ENCODE results near the gene DOCK3. TPM values are rescaled to one million over a fixed set of nuclear protein-coding genes. Genes with fewer than 3 reads are reported as not detected.
A peak's percentile ranks its signal among the peaks of the same experiment; 100 is the strongest.
"Not testable (repeated sequence)": the region's sequence is repeated elsewhere in the genome, so short reads cannot be mapped to it uniquely, and the experiment has no call there.

DOCK3 gene
- total RNA-seq, 1 donor = under 0.01 TPM

DNA sequence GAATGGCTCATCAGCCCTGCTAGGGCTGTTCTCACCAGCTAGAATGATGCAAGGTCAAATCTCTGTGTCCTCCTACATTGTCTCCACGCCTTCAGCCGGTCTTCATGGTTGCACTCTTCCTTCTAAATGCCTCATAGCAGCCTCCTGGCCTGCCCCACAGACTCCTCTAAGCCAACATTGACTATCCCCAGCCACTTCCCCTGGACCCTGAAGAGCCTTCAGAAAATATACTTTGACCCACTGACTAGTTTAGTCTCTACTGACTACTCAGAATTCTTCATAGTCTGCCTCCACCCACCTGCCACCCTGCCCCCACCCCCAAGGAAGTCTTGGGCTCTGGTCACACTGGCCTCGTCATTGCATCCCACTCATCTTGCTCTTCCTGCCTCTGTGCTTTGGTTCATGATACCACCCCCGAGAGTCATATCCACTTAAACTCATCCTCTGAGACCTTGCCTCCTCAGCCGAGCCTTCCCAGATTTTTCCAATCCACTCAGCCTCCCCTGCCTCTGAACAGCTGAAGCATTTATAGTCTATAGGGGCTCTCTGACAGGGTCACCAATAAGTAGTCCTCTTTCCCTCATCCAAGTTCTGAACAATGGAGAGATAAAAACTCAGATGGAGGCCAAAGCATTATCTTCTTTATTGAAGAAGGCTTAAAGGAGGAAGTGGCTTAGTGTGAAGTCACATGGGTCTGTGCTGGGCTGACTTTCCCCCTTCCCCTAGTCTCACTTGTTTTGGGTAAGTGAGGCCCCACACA lies 9.5 kb upstream of the DOCK3 start:
- no peak for TF ChIP-seq CTCF (IDR thresholded peaks at IDR 0.05; ENCODE audit: insufficient read depth, low read depth, low read length)
- H3K4me3 ChIP-seq (ENCODE audit: low read depth, low read length) = no peak overlapping the region
- DNase-seq (ENCODE audit: low read depth) = no peak

DNA sequence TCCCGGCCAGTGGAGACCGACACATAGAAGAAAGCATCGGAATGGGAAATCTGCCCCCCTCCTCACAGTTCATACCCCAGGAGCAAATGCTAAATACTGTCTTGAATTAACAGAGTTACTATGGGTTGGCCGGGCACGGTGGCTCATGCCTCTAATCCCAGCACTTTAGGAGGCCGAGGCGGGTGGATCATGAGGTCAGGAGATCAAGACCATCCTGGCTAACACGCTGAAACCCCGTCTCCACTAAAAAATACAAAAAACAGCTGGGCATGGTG lies 8.9 kb upstream of the DOCK3 start:
- not testable (repeated sequence) for DNase-seq (ENCODE audit: low read depth); H3K4me3 ChIP-seq (ENCODE audit: low read depth, low read length)

DNA sequence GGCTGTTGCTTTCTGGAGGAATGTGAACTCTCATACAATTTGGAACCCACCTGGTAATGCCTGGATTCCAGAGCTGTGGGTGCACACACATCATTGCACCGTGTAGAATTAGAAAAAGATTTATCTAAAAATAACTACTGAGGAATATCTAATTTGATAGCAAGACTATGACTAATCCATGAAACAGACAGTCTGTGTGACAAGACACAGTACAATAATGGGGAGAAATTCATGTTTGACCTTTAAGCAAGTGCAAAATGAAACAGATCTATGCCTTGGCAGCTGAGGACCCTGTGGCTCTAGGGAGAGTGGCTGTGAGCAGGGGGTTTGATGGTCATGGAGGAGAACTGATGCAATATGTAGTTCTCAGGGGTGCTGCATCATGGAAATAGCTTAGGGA lies 7.9 kb upstream of the DOCK3 start:
- no peak for TF ChIP-seq CTCF (IDR thresholded peaks at IDR 0.05; ENCODE audit: insufficient read depth, low read depth, low read length)
- no peak for DNase-seq (ENCODE audit: low read depth)

GRCh38 chr3:50671331-50671730 lies 3.4 kb upstream of the DOCK3 start:
- TF ChIP-seq CTCF (IDR thresholded peaks at IDR 0.05; ENCODE audit: insufficient read depth, low read depth, low read length) = no peak
- H3K4me3 ChIP-seq (ENCODE audit: low read depth, low read length) = no peak overlapping the region
- peak; percentile 58 for DNase-seq (ENCODE audit: low read depth)

More for the DNA sequence above, 7.9 kb upstream of the DOCK3 start:
- H3K4me3 ChIP-seq (ENCODE audit: low read depth, low read length) = no peak overlapping the region

DNA sequence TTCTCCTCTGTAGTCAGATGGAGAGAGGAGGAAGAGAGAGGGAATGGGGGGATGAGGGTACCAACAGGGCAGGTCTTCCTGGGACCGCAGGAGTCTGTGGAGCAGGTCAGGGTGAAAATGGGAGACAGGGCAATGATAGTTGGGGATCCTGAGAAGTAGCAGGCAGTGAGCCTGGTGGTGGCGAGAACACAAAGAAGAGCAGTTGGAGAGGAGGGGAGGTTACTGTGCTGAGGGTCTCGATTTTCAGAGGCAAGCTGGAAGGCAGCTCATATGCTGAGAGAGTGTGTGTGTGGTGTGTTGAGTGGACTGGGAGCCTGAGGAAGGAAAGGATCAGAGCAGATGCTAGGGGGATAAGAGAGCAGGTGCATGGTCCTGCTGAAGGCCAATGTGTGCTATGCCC lies 2.1 kb upstream of the DOCK3 start:
- DNase-seq (ENCODE audit: low read depth) = no peak
- TF ChIP-seq CTCF (IDR thresholded peaks at IDR 0.05; ENCODE audit: insufficient read depth, low read depth, low read length) = no peak
- H3K4me3 ChIP-seq (ENCODE audit: low read depth, low read length) = no peak overlapping the region

DNA sequence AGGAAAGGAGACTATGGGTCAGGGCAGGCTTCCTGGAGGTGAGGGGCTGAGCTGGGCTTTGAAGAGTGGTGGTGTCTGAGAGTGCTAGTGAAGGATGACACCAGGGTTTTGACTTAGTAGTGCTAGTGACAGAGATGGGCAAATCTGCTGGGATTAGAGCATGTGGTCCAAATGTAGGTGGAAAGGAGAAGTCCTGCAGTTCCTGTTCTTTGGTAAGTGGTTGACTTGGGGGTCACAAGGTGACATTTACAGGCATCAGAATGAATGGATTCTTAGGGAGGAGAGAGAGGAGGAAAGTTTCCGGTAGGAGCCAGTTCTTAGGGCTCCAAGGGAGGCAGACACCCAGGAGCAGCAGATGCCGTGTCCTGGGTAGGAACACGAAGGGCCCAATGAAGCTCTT lies 796 bp upstream of the DOCK3 start:
- H3K4me3 ChIP-seq (ENCODE audit: low read depth, low read length) = no peak overlapping the region
- DNase-seq (ENCODE audit: low read depth) = no peak
- no peak for TF ChIP-seq CTCF (IDR thresholded peaks at IDR 0.05; ENCODE audit: insufficient read depth, low read depth, low read length)

GRCh38 chr3:50675179-50676030 lies 678 bp downstream of the DOCK3 start:
- TF ChIP-seq CTCF (IDR thresholded peaks at IDR 0.05; ENCODE audit: insufficient read depth, low read depth, low read length) = peak; percentile 17
- no peak for DNase-seq (ENCODE audit: low read depth)
- no peak overlapping the region for H3K4me3 ChIP-seq (ENCODE audit: low read depth, low read length)
